ENCODE data around the gene ZBTB8A. TPM values are rescaled to one million over a fixed set of nuclear protein-coding genes. Genes with fewer than 3 reads are reported as not detected.

Gene ZBTB8A
- total and polyA plus RNA-seq, 2 of the 8 experiments (the other 6 are each of a cell fraction or from before 2014, with no cell fraction given), result 2.9 to 10.4 TPM

DNA sequence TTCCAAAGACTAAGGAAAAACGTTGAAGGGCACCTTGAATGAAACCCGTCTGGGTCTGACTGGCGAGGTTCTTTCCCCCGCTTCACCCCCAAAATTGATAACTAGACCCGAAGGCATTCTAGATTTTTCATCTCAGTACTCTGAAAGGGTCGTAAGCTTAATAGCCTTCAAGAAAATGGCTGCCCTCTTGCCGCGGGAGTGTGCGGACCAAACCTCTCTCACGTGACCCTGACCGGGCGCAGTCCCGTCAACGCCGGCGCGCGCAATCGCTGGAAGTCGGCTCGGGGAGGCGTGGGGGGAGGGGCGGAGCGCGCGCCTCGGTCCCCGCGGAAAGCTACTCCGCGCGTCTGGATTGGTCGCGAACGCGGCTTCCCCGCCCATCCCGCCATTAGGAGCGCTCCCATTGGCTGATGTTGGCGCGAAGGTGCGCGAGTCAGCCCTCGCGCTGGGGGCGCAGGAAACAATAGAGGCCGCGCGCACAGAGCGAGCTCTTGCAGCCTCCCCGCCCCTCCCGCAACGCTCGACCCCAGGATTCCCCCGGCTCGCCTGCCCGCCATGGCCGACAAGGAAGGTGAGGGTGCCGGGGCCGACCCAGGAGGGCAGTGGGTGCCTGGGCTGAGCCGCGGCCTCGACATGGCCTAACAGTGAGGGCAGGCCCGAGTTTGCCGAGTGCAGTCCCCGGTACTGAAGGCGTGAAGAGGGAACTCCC, 111.7 kb downstream of the ZBTB8A start, which contains the start of gene RBBP4 (continued):
- TF ChIP-seq, protein P1, sequence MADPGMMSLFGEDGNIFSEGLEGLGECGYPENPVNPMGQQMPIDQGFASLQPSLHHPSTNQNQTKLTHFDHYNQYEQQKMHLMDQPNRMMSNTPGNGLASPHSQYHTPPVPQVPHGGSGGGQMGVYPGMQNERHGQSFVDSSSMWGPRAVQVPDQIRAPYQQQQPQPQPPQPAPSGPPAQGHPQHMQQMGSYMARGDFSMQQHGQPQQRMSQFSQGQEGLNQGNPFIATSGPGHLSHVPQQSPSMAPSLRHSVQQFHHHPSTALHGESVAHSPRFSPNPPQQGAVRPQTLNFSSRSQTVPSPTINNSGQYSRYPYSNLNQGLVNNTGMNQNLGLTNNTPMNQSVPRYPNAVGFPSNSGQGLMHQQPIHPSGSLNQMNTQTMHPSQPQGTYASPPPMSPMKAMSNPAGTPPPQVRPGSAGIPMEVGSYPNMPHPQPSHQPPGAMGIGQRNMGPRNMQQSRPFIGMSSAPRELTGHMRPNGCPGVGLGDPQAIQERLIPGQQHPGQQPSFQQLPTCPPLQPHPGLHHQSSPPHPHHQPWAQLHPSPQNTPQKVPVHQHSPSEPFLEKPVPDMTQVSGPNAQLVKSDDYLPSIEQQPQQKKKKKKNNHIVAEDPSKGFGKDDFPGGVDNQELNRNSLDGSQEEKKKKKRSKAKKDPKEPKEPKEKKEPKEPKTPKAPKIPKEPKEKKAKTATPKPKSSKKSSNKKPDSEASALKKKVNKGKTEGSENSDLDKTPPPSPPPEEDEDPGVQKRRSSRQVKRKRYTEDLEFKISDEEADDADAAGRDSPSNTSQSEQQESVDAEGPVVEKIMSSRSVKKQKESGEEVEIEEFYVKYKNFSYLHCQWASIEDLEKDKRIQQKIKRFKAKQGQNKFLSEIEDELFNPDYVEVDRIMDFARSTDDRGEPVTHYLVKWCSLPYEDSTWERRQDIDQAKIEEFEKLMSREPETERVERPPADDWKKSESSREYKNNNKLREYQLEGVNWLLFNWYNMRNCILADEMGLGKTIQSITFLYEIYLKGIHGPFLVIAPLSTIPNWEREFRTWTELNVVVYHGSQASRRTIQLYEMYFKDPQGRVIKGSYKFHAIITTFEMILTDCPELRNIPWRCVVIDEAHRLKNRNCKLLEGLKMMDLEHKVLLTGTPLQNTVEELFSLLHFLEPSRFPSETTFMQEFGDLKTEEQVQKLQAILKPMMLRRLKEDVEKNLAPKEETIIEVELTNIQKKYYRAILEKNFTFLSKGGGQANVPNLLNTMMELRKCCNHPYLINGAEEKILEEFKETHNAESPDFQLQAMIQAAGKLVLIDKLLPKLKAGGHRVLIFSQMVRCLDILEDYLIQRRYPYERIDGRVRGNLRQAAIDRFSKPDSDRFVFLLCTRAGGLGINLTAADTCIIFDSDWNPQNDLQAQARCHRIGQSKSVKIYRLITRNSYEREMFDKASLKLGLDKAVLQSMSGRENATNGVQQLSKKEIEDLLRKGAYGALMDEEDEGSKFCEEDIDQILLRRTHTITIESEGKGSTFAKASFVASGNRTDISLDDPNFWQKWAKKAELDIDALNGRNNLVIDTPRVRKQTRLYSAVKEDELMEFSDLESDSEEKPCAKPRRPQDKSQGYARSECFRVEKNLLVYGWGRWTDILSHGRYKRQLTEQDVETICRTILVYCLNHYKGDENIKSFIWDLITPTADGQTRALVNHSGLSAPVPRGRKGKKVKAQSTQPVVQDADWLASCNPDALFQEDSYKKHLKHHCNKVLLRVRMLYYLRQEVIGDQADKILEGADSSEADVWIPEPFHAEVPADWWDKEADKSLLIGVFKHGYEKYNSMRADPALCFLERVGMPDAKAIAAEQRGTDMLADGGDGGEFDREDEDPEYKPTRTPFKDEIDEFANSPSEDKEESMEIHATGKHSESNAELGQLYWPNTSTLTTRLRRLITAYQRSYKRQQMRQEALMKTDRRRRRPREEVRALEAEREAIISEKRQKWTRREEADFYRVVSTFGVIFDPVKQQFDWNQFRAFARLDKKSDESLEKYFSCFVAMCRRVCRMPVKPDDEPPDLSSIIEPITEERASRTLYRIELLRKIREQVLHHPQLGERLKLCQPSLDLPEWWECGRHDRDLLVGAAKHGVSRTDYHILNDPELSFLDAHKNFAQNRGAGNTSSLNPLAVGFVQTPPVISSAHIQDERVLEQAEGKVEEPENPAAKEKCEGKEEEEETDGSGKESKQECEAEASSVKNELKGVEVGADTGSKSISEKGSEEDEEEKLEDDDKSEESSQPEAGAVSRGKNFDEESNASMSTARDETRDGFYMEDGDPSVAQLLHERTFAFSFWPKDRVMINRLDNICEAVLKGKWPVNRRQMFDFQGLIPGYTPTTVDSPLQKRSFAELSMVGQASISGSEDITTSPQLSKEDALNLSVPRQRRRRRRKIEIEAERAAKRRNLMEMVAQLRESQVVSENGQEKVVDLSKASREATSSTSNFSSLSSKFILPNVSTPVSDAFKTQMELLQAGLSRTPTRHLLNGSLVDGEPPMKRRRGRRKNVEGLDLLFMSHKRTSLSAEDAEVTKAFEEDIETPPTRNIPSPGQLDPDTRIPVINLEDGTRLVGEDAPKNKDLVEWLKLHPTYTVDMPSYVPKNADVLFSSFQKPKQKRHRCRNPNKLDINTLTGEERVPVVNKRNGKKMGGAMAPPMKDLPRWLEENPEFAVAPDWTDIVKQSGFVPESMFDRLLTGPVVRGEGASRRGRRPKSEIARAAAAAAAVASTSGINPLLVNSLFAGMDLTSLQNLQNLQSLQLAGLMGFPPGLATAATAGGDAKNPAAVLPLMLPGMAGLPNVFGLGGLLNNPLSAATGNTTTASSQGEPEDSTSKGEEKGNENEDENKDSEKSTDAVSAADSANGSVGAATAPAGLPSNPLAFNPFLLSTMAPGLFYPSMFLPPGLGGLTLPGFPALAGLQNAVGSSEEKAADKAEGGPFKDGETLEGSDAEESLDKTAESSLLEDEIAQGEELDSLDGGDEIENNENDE (IDR thresholded peaks at IDR 0.05; ENCODE audit: insufficient replicate concordance, low read length), result no peak
- TF ChIP-seq CHD2 (IDR thresholded peaks at IDR 0.05; ENCODE audit: low read length), result peak; percentile 82
- TF ChIP-seq EGR1 (IDR thresholded peaks at IDR 0.05; ENCODE audit: borderline replicate concordance, low read depth, low read length), result no peak
- peak; percentile 73 for TF ChIP-seq TAF1 (IDR thresholded peaks at IDR 0.05; ENCODE audit: low read depth, low read length)
- peak; percentile 22; the same call in 1 of the 2 replicates for TF ChIP-seq TEAD4 (IDR thresholded peaks at IDR 0.05; ENCODE audit: low read depth, low read length)
- peak; percentile 87 for TF ChIP-seq CHD1 (IDR thresholded peaks at IDR 0.05; ENCODE audit: low read depth, low read length)
- no peak for TF ChIP-seq BCL11A (IDR thresholded peaks at IDR 0.05; ENCODE audit: low read depth in 2 of 2, low read length in 2 of 2)
- TF ChIP-seq JUN (IDR thresholded peaks at IDR 0.05; ENCODE audit: low read depth, low read length), result no peak
- TF ChIP-seq RNF2 (IDR thresholded peaks at IDR 0.05; ENCODE audit: borderline replicate concordance, low read depth, low read length, missing control alignments, poor library complexity, severe bottlenecking), result no peak
- TF ChIP-seq PHF8 (conservative IDR thresholded peaks at IDR 0.05; ENCODE audit: low read depth, low read length), result peak; percentile 84
